Measurements from ENCODE around the gene NOSIP.
"Not testable (repeated sequence)": the region's sequence is repeated elsewhere in the genome, so short reads cannot be mapped to it uniquely, and the experiment has no call there.

Gene NOSIP

GRCh38 chr19:49580264-49581006, at the start of gene NOSIP:
TSS of gene NOSIP (minus strand) at chr19:49580556. CDS start at chr19:49560691, 19,865 bp downstream.
- DNase-seq, result peak; percentile 99

- no peak for DNase-seq
Measured at GRCh38 chr19:49629659-49630058, 49.3 kb upstream of the NOSIP start.

- no peak for DNase-seq
Measured at GRCh38 chr19:49626226-49626625, 45.9 kb upstream of the NOSIP start.

- DNase-seq, result no peak
Measured at GRCh38 chr19:49624967-49625910, 44.9 kb upstream of the NOSIP start.

- DNase-seq, result not testable (repeated sequence)
Measured at GRCh38 chr19:49617860-49618259, 37.5 kb upstream of the NOSIP start.

- no peak for DNase-seq
Measured at GRCh38 chr19:49616945-49617344, 36.6 kb upstream of the NOSIP start.

- no peak for DNase-seq
Measured at GRCh38 chr19:49616532-49616931, 36.2 kb upstream of the NOSIP start.

- no peak for DNase-seq
Measured at GRCh38 chr19:49615861-49616260, 35.5 kb upstream of the NOSIP start.

GRCh38 chr19:49614096-49614833, 33.9 kb upstream of the NOSIP start:
- DNase-seq, result no peak

- no peak for DNase-seq
Measured at GRCh38 chr19:49613374-49613773, 33.0 kb upstream of the NOSIP start.

GRCh38 chr19:49609499-49610092, 29.2 kb upstream of the NOSIP start:
- no peak for DNase-seq

- no peak for DNase-seq
Measured at GRCh38 chr19:49605605-49606004, 25.2 kb upstream of the NOSIP start.

GRCh38 chr19:49602806-49603205, 22.4 kb upstream of the NOSIP start:
- DNase-seq, result no peak

- no peak for DNase-seq
Measured at GRCh38 chr19:49601482-49602038, 21.2 kb upstream of the NOSIP start.

GRCh38 chr19:49599378-49600295, 19.3 kb upstream of the NOSIP start:
- DNase-seq, result no peak

- DNase-seq, result no peak
Measured at GRCh38 chr19:49597703-49597974, 17.3 kb upstream of the NOSIP start.

- DNase-seq, result no peak
Measured at GRCh38 chr19:49596954-49597702, 16.8 kb upstream of the NOSIP start.

- no peak for DNase-seq
Measured at GRCh38 chr19:49596407-49596806, 16.1 kb upstream of the NOSIP start.

- DNase-seq, result no peak
Measured at GRCh38 chr19:49595819-49596404, 15.6 kb upstream of the NOSIP start.

All from NCI-H1436 (cell line).